IPS DF 19.7 (cell line): Measurements from ENCODE around the gene SLC44A1.

ENCODE experiments used
- DNase-seq: peaks from one replicate; pipeline ENCODE4 v3.0.0-alpha.2; 2013; ENCODE audit warnings: low read depth, low spot score

Gene SLC44A1

DNA sequence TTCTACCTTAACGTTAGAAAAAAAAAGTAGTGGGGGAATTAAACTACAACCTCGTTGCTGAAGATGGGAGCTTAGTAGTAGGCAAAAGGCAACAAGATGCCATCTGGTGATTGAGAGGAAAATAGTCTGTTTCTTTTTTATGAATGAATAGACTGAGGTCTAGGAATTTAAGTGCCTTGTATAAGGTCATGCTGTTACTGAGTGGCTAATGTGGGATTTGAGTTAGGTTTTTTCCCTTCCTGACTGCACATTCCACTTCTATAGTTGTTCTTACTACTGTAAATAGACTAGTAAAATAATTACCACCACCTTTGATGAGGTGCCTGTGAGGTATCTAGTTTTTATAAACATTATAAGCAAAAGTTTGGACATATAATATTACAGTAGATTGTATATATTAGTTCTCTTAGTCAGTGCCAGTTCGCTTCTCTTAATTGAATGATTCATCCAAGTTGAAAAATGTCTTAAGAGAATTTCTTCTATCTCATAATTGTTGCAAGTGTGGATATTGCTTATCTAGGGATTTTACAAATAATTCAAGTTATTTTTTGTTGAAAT, 222.5 kb downstream of the SLC44A1 start:
- DNase-seq = no peak

DNA sequence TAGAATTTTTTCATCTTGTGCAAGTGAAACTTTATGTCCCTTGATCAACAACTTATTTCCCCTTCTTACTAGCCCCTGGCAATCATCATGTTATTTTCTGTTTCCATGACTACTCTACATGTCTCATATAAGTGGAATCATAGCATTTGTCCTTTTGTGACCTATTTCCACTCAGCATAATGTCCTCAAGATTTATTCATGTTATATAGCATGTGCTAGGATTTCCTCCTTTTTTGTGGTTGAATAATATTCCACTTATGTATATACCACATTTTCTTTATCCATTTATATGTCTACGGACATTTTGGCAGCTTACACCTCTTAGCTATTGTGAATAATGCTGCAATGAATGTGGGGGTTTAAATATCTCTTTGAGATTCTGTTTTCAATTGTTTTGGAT, 224.4 kb downstream of the SLC44A1 start:
- DNase-seq = no peak

DNA sequence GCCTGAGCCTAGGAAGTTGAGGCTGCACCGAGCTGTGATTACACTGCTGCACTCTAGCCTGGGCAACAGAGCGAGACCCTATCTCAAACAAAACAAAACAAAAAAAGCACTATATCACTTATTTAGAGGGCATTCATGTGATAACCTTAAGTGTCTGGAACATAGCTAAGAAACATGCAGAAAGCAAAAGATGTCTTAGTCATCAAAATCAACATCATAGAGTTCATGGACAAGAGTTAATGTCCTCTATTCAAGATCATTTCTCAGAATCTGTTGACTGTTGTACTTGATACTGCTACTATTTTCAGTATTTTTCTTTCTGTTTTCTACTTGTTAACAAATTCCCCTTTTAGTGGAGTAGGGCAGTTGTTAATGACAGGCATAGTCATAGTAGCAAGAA, 228.8 kb downstream of the SLC44A1 start:
- DNase-seq = no peak

DNA sequence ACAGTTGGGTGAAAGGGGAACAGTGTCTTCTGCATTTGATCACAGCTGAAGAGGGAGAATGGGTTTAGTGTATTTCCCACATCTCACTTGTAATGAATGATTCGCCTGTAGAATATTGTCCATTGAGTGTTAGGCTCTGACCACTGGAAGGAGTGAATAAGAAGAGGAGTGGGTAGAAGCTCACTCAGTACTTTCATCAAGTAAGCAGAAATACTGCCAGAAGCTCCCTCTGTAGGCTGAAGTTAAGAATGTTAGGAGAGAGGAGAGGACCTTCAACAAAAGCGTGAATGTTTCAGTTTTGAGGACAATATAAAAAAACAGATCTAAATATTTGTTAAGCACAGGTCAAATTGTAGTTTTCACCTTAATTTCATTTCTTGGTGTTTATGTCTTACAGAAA, 230.9 kb downstream of the SLC44A1 start:
- no peak for DNase-seq

DNA sequence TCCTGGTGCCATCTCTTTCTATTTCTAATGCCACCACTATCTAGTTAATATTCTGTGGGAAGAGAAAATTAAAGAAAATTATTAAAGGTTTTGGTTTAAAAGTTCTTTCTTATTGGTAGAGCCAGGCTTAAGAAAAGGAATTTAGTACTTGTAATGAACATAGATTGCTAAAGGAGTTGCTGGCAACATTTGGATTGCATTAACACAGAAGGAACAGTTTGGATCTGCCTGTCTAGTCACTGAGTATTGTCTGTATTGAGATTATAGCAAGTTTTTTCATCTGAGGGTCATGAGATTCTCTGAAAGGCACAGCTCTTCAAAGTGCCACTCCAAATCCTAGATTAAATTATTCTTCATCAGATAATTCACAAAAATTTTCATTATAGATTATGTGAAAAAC, 235.4 kb downstream of the SLC44A1 start:
- no peak for DNase-seq

DNA sequence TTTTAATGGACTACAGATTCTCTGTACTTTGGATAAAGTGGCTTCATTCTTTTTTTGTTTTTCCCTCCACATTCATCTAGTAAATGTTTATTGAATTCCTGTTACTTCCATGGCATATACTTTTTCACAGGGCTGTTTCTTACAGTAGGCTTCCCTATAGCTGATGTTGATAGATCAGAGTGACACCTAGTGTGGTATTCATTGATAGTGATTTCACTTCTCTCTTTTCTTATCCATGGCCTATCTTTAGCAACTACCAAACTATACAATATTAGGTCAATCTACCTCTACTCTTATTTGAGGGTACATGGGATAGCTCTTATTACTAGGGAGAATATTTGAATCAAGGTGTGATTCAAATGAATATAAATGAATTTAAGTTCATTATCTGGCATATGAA, 239.2 kb downstream of the SLC44A1 start:
- DNase-seq = no peak

DNA sequence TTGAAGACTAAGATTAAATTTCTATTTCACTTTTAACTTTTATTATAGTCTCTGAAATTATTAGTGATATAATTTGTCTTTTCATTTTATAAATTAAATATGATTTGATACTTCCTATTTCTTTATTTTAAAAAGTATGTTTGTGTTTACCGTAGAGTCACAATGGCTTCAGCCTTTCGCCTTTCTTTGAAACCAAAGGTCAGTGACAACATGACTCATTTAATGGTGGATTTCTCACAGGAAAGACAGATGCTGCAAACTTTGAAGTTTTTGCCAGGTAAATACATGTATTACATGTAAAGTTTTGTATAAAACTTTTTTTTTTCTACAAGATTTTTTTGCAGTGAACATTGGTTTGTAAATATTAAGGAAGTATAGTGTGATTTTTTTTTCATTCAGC, 239.8 kb downstream of the SLC44A1 start:
- no peak for DNase-seq

DNA sequence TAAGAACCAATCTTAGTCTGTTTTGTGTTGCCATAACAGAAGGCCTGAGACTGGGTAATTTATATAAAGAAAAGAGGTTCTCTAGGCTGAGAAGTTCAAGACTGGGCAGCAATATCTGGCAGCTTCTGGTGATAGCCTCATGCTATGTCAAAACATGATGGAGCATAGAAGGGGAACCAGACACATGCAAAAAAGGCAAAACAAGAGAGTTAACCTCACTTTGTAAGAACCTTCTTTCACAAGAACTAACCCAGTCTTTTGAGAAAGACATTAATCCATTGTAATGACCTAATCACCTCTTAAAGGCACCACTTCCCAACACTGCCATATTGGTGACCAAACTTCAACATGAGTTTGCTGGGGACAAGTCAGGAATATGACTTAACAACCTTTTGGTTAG, 240.7 kb downstream of the SLC44A1 start:
- DNase-seq = no peak
